Measurements from ENCODE around the gene DDX41. TPM values are rescaled to one million over a fixed set of nuclear protein-coding genes. Genes with fewer than 3 reads are reported as not detected.

DDX41 gene
- total and polyA plus RNA-seq, 2 donors (not counting 3 experiments of a cell fraction or from before 2014, with no cell fraction given) = 103 to 118 TPM

DNA sequence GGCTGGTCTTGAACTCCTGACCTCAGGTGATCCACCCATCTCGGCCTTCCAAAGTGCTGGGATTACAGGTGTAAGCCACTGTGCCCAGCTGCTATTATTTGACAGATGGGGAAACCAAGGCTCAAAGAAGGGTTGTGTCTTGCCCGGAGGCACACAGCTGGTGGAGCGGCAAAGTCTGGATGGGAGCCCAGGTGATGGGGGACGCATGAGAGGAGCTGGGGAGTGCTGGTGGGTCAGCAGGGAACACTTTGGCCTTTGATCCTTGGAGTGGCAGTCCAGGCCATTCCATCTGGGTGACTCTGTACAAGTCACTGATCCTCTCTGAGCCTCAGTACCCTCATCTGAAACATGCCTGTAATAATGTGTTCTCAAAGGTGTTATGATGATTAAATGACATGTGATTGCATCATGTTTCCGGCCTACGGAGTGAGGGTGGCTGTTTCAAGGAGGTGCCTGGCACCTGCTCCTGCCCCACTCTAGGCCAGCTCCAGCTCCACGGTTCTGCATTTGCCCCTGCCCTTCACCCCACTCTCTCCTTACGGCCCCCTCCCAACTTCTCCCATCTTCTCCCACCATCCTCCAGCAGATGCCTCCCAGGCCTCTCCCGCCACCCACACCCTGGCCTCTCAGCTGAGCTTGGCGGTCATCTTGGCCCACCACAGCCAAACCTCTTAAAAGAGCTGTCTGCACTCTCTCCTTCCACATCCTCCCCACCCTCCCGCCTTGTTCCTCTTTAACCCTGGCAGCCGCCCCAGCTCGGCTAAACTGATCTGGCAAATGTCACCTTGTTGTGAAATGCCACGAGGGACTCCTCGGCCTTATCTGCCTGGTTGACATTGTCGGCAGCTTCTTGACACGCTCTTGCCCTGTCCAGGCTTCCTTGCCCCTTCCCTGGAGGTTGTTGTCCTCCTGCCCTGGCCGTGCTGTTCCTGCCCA is 37.8 kb downstream of the DDX41 start:
- Histone ChIP-seq H3K4me1 (ENCODE audit: control insufficient read depth, extremely low read depth, insufficient read depth, low read length) (no peaks in the 10 kb centered on the region), H3K79me2 (ENCODE audit: control insufficient read depth, insufficient read depth, low read length) (no peaks in the 10 kb centered on the region), H2AFZ (ENCODE audit: low read depth, low read length) (no peak overlapping the region), H3K36me3 (ENCODE audit: control insufficient read depth in 2 of 2, extremely low read depth in 1 of 2, insufficient read depth in 2 of 2, low read length in 2 of 2) (peaks cover 0 to 13% of the 10 kb centered on the region in 2 experiments), H3K27ac (ENCODE audit: insufficient read depth, low read depth, low read length) (no peak overlapping the region), H3K4me2 (ENCODE audit: insufficient read depth, low read length) (no peak overlapping the region), H3K4me3 (replicated peaks in 1 of 3; ENCODE audit: insufficient read depth in 1 of 3, low read depth in 1 of 3, low read length in 3 of 3) (no peak overlapping the region), H3K27me3 (ENCODE audit: control insufficient read depth in 2 of 2, insufficient read depth in 2 of 2, low read length in 2 of 2) (no peaks in the 10 kb centered on the region), H3K9me3 (replicated peaks; ENCODE audit: control insufficient read depth, insufficient read depth, low read length) (no peaks in the 10 kb centered on the region), H3K9me1 (replicated peaks; ENCODE audit: control insufficient read depth, extremely low read depth, insufficient read depth, low read length) (no peaks in the 10 kb centered on the region), H3K9ac (replicated peaks; ENCODE audit: extremely low read depth, insufficient read depth, low read length) (no peak overlapping the region), H4K20me1 (replicated peaks; ENCODE audit: control insufficient read depth, extremely low read depth, insufficient read depth, low read length) (no peaks in the 10 kb centered on the region)
- no peak for DNase-seq (ENCODE audit: low read depth, low spot score)
- POLR2A ChIA-PET = interaction anchor here (0.9 to 1.3 kb wide), 3 partner anchors 9 to 16 kb away, joined by 3 to 5 read pairs (median 5); no protein-coding TSS in a partner anchor
- peak; percentile 70 for FAIRE-seq
- no peak for TF ChIP-seq EZH2 (IDR thresholded peaks at IDR 0.05; ENCODE audit: borderline replicate concordance, low read depth, low read length, severe bottlenecking)
- TF ChIP-seq POLR2A (IDR thresholded peaks at IDR 0.05; ENCODE audit: low read depth, low read length) = peak; percentile 52
- BruUV-seq (replicated peaks) = no TSS peak
- intact Hi-C loops (cut with micrococcal nuclease) = loop anchor here (10.0 kb wide), 1 partner anchor 1034 kb away; the partner anchor contains the start of gene FAF2
- dilution Hi-C loops (cut with MboI; ENCODE audit: extremely low pct_ligation_motif_present, low sequenced_read_pairs) = no loop called here
- CTCF ChIA-PET = interaction anchor here (1.2 to 3.3 kb wide), 5 partner anchors 12 to 75 kb away, joined by 3 to 17 read pairs (median 4); no protein-coding TSS in a partner anchor

DNA sequence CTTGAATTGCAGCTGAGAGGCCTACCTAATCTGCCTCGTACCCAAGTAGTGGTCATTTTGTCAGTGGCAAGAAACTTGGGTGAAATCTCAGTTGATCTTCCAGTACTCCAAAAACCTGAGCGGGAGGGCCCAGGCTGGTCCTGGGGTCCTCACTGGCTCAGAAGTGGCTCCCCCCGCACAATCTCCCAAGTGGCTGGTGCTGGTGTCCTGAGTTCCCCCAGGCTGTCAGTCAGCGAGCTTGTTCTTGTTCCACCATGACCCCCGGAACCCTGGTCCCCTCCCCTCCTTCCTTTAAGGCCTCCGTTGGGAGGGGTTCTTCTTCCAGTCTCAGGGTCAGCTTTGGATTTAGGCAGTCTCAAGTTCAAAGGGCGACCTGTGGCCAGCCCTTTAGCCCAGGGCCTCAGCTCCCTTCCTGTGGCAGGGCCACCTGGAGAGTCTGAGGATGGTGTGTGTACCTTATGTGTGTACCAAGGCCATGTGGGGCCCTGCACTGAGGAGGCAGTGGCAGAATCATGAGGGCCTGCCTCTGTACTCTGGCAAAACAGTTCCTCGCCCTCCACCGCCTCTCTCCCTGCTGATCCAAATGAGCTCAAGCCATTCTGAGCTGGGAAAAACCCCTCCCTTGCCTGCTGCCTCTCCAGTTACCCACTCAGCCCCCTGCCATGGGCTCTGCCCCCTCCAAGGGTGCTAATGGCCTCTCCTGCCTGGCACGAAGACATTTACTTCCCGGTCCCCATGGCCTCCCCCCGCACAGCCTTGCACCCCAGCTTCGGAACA is 38.9 kb downstream of the DDX41 start:
- no TSS peak for BruUV-seq (replicated peaks)
- intact Hi-C loops (cut with micrococcal nuclease) (loop anchor here (10.0 kb wide), 1 partner anchor 1033 kb away; the partner anchor contains the start of gene FAF2), dilution Hi-C loops (cut with MboI; ENCODE audit: extremely low pct_ligation_motif_present, low sequenced_read_pairs) (no loop called here)
- H3K36me3 ChIP-seq (ENCODE audit: control insufficient read depth in 2 of 2, extremely low read depth in 1 of 2, insufficient read depth in 2 of 2, low read length in 2 of 2) = peaks cover 0 to 5% of the 10 kb centered on the region in 2 experiments
- H3K4me1 ChIP-seq (ENCODE audit: control insufficient read depth, extremely low read depth, insufficient read depth, low read length) = no peaks in the 10 kb centered on the region
- no peak overlapping the region for H2AFZ ChIP-seq (ENCODE audit: low read depth, low read length)
- FAIRE-seq = peak; percentile 4
- no peaks in the 10 kb centered on the region for H3K9me3 ChIP-seq (replicated peaks; ENCODE audit: control insufficient read depth, insufficient read depth, low read length)
- H3K4me3 ChIP-seq (replicated peaks in 1 of 3; ENCODE audit: insufficient read depth in 1 of 3, low read depth in 1 of 3, low read length in 3 of 3) = no peak overlapping the region
- ChIA-PET POLR2A (interaction anchor here (1.1 to 2.3 kb wide), 4 partner anchors 10 to 19 kb away, joined by 3 to 17 read pairs (median 8); partner anchors contain the start of gene PDLIM7), CTCF (interaction anchor here (1.0 to 3.3 kb wide), 8 partner anchors 8 to 87 kb away, joined by 3 to 17 read pairs (median 4); partner anchors contain the start of gene PDLIM7)
- H3K9ac ChIP-seq (replicated peaks; ENCODE audit: extremely low read depth, insufficient read depth, low read length) = no peak overlapping the region
- no peaks in the 10 kb centered on the region for H3K27me3 ChIP-seq (ENCODE audit: control insufficient read depth in 2 of 2, insufficient read depth in 2 of 2, low read length in 2 of 2)
- TF ChIP-seq, protein P1, sequence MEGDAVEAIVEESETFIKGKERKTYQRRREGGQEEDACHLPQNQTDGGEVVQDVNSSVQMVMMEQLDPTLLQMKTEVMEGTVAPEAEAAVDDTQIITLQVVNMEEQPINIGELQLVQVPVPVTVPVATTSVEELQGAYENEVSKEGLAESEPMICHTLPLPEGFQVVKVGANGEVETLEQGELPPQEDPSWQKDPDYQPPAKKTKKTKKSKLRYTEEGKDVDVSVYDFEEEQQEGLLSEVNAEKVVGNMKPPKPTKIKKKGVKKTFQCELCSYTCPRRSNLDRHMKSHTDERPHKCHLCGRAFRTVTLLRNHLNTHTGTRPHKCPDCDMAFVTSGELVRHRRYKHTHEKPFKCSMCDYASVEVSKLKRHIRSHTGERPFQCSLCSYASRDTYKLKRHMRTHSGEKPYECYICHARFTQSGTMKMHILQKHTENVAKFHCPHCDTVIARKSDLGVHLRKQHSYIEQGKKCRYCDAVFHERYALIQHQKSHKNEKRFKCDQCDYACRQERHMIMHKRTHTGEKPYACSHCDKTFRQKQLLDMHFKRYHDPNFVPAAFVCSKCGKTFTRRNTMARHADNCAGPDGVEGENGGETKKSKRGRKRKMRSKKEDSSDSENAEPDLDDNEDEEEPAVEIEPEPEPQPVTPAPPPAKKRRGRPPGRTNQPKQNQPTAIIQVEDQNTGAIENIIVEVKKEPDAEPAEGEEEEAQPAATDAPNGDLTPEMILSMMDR (IDR thresholded peaks at IDR 0.05; ENCODE audit: extremely low read depth in 1 of 2, insufficient read depth in 1 of 2, low read depth in 1 of 2, low read length in 2 of 2) = no peak
- TF ChIP-seq POLR2A (IDR thresholded peaks at IDR 0.05; ENCODE audit: low read depth, low read length) = peak; percentile 15
- H3K27ac ChIP-seq (ENCODE audit: insufficient read depth, low read depth, low read length) = no peak overlapping the region
- DNase-seq (ENCODE audit: low read depth, low spot score) = no peak
- H3K4me2 ChIP-seq (ENCODE audit: insufficient read depth, low read length) = no peak overlapping the region
- peaks cover under 1% of the 10 kb centered on the region for H3K79me2 ChIP-seq (ENCODE audit: control insufficient read depth, insufficient read depth, low read length)
- no peaks in the 10 kb centered on the region for H3K9me1 ChIP-seq (replicated peaks; ENCODE audit: control insufficient read depth, extremely low read depth, insufficient read depth, low read length)
- no peaks in the 10 kb centered on the region for H4K20me1 ChIP-seq (replicated peaks; ENCODE audit: control insufficient read depth, extremely low read depth, insufficient read depth, low read length)

Measured in endothelial cell of umbilical vein (primary cell).